Measurements from ENCODE around the gene SPRY4.

DNA sequence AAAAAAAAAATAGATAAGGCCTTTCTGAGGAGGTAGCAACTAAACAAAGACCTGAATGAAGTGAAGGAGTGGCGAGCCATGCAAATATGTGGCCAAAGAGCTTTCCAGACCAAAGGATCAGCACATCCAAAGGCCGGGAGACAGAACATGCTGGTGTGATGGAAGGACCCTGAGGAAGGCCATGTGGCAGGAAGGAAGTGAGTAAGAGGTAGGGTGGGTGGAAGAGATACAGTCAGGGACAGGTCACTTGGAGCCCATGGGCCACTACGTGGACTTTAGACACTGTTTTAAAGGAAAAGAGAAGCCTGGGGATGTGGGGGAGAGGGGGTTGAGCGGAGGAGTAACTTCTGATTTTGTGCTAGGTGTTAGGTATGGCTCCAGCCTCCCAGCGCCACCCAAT is 31.3 kb downstream of the SPRY4 start:
- TF ChIP-seq, protein P1, sequence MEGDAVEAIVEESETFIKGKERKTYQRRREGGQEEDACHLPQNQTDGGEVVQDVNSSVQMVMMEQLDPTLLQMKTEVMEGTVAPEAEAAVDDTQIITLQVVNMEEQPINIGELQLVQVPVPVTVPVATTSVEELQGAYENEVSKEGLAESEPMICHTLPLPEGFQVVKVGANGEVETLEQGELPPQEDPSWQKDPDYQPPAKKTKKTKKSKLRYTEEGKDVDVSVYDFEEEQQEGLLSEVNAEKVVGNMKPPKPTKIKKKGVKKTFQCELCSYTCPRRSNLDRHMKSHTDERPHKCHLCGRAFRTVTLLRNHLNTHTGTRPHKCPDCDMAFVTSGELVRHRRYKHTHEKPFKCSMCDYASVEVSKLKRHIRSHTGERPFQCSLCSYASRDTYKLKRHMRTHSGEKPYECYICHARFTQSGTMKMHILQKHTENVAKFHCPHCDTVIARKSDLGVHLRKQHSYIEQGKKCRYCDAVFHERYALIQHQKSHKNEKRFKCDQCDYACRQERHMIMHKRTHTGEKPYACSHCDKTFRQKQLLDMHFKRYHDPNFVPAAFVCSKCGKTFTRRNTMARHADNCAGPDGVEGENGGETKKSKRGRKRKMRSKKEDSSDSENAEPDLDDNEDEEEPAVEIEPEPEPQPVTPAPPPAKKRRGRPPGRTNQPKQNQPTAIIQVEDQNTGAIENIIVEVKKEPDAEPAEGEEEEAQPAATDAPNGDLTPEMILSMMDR (IDR thresholded peaks at IDR 0.05; ENCODE audit: low read depth, low read length) = no peak
- no peak for TF ChIP-seq POLR2A (IDR thresholded peaks at IDR 0.05; ENCODE audit: extremely low read depth, insufficient read length)
- TF ChIP-seq, protein P2, sequence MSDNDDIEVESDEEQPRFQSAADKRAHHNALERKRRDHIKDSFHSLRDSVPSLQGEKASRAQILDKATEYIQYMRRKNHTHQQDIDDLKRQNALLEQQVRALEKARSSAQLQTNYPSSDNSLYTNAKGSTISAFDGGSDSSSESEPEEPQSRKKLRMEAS (IDR thresholded peaks at IDR 0.05; ENCODE audit: low read depth, low read length) = no peak
- no peak for TF ChIP-seq MYC (IDR thresholded peaks at IDR 0.05; ENCODE audit: low read depth, low read length)
